Sigmoid colon (tissue), 7 donors: ENCODE data around the gene RAB7A. TPM values are rescaled to one million over a fixed set of nuclear protein-coding genes. Genes with fewer than 3 reads are reported as not detected.

Source experiments
- DNase-seq: peaks from one replicate; pipeline ENCODE4 v3.0.0-alpha.2; 2019
- H3K27ac ChIP-seq, 4 donors: fragments of 200-600 bp; sonication (generic); one replicate each; pipeline ENCODE4 v1.5.1; 2016 to 2019; ENCODE audit warnings: mild to moderate bottlenecking in 1 of 4
- H3K27me3 ChIP-seq, 3 donors: fragments of 200-600 bp; sonication (generic); one replicate each; pipeline ENCODE4 v1.5.1; 2019; ENCODE audit warnings: mild to moderate bottlenecking in 1 of 3
- H3K36me3 ChIP-seq, 4 donors: fragments of 200-600 bp; sonication (generic); one replicate each; pipeline ENCODE4 v1.5.1; 2016 to 2019
- H3K4me1 ChIP-seq, 4 donors: fragments of 200-600 bp; sonication (generic); one replicate each; pipeline ENCODE4 v1.5.1; 2017 to 2019
- H3K4me3 ChIP-seq, 4 donors: fragments of 200-600 bp; sonication (generic); one replicate each; pipeline ENCODE4 v1.5.1; 2017 to 2019; ENCODE audit warnings: mild to moderate bottlenecking in 2 of 4, moderate library complexity in 1 of 4
- H3K9me3 ChIP-seq, 4 donors: fragments of 200-600 bp in 3 of 4; sonication (generic) in 3 of 4; one replicate each; pipeline versions ENCODE4 v1.5.1 to v1.6.1; 2013 to 2019
- EP300 ChIP-seq, 4 donors: sonication (generic); formaldehyde crosslinking; IDR thresholded peaks; one replicate each; pipeline ENCODE4 v1.6.1; 2017; ENCODE audit warnings: antibody characterized with exemption in 4 of 4
- POLR2A ChIP-seq, 2 donors: fragments of 450-650 bp; IDR thresholded peaks; one replicate each; pipeline ENCODE4 v1.6.1; 2016; ENCODE audit warnings: antibody characterized with exemption in 2 of 2, mild to moderate bottlenecking in 2 of 2, moderate library complexity in 2 of 2
- WGBS, 2 donors: extraction: QIAGEN DNeasy Blood & Tissue Kit; methylation state at CpG; one replicate each; pipeline ENCODE4 v1.1.7; 2013; 5-methylcytosine and 5-hydroxymethylcytosine counted together
- intact Hi-C: fragments of 100-400 bp; cut with DNase I; formaldehyde crosslinking; loops from one replicate; pipeline ENCODE4 v1.15.1; 2023
- polyA plus RNA-seq, 3 donors: library from polyadenylated mRNA; stranded (reverse); fragments of 200-250 nt; gene quantifications; one replicate each; pipeline ENCODE4 v1.2.3, GENCODE V29; 2013
- small RNA-seq, 3 donors: library from RNA; depleted of rRNA; stranded (forward); fragments of <200 nt; gene quantifications; one replicate each; pipeline ENCODE3, GENCODE V24; 2016
- total RNA-seq, 4 donors: library from RNA; depleted of rRNA; stranded (reverse); fragments of >200 nt; gene quantifications; one replicate each; pipeline ENCODE4 v1.1.0, GENCODE V29; 2016
- TF ChIP-seq, protein P1 (sequence below), 4 experiments: fragments of 450-650 bp in 3 of 4; fragments of 200-600 bp in 1 of 4; IDR thresholded peaks; one replicate each; pipeline ENCODE4 v1.5.1; 2016 to 2019; ENCODE audit warnings: antibody characterized with exemption in 4 of 4, mild to moderate bottlenecking in 3 of 4, moderate library complexity in 2 of 4
- donor health status: healthy with polysubstance abuse.
- donor health status: Bipolar disorder and iron deficiency.
- donor health status: healthy.

The RAB7A gene
- total and polyA plus RNA-seq, 7 donors, result 73.6 to 275 (median 100.0) TPM

GRCh38 chr3:128863560-128863959 is 137.6 kb downstream of the RAB7A start:
- intact Hi-C loops, result no loop called here
- H3K4me3 ChIP-seq, result no peak overlapping the region
- peaks cover 8 to 18% (median 14%) of the 10 kb centered on the region in 4 donors for H3K9me3 ChIP-seq
- H3K27me3 ChIP-seq, result no peaks in the 10 kb centered on the region
- 78 to 86% methylated on average over 3 of the region's 3 CpGs for WGBS, 2 donors
- no peaks in the 10 kb centered on the region for H3K36me3 ChIP-seq
- peaks cover 0 to 5% (median 0%) of the 10 kb centered on the region in 4 donors for H3K4me1 ChIP-seq
- no peak for DNase-seq
- TF ChIP-seq, protein P1, sequence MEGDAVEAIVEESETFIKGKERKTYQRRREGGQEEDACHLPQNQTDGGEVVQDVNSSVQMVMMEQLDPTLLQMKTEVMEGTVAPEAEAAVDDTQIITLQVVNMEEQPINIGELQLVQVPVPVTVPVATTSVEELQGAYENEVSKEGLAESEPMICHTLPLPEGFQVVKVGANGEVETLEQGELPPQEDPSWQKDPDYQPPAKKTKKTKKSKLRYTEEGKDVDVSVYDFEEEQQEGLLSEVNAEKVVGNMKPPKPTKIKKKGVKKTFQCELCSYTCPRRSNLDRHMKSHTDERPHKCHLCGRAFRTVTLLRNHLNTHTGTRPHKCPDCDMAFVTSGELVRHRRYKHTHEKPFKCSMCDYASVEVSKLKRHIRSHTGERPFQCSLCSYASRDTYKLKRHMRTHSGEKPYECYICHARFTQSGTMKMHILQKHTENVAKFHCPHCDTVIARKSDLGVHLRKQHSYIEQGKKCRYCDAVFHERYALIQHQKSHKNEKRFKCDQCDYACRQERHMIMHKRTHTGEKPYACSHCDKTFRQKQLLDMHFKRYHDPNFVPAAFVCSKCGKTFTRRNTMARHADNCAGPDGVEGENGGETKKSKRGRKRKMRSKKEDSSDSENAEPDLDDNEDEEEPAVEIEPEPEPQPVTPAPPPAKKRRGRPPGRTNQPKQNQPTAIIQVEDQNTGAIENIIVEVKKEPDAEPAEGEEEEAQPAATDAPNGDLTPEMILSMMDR (IDR thresholded peaks at IDR 0.05), result peak in 1 of 4 experiments; percentile 14
- TF ChIP-seq POLR2A (IDR thresholded peaks at IDR 0.05) (no peak), EP300 (IDR thresholded peaks at IDR 0.05) (no peak)
- no peak overlapping the region for H3K27ac ChIP-seq

Small RNAs within 50 kb of the gene (small RNA-seq; reads per million reads assigned to genes)
- gene RF00399, result 0 reads per million in 3 donors

Other genes starting within 250 kb of the RAB7A start
- 1 to 10 TPM; 2.1 to 6.6 (median 5.0) TPM for gene GATA2, start 233.0 kb upstream of the RAB7A start, total RNA-seq
- 1 to 10 TPM in 2 of 3 donors, under 1 TPM in 1; 0.46 to 5.2 (median 1.8) TPM for gene GATA2, start 233.0 kb upstream of the RAB7A start, polyA plus RNA-seq
- 100 to 1,000 TPM; 115 to 158 (median 143) TPM for gene RPN1, start 75.4 kb upstream of the RAB7A start, total RNA-seq
- gene RPN1, start 75.4 kb upstream of the RAB7A start, polyA plus RNA-seq, result 100 to 1,000 TPM in 1 of 3 donors, 10 to 100 TPM in 2; 33.6 to 220 (median 55.7) TPM
- 10 to 100 TPM; 30.3 to 40.5 (median 34.4) TPM for gene ACAD9, start 153.4 kb downstream of the RAB7A start, total RNA-seq
- gene ACAD9, start 153.4 kb downstream of the RAB7A start, polyA plus RNA-seq, result 10 to 100 TPM; 16.2 to 32.4 (median 18.5) TPM